ENCODE results near the gene CDH2. TPM values are rescaled to one million over a fixed set of nuclear protein-coding genes. Genes with fewer than 3 reads are reported as not detected.

Gene CDH2
- total and polyA plus RNA-seq, 2 experiments from 2014 or later, result 103 to 165 TPM

DNA sequence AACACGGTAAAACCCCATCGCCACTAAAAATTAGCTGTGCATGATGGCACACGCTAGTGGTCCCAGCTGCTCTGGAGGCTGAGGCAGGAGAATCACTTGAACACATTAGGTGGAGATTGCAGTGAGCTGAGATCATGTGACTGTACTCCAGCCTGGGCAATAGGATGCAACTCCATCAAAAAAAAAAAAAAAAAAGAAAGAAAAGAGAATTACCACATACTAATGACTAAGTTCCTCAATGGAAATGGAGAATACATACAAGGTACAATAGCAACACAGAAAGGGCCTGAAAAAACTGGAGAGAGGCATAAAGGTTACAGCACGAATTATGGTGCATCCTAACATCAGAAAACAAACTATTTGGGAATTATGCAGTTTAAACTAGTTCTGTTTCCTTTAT lies 81.3 kb downstream of the CDH2 start:
- H3K27me3 ChIP-seq (replicated peaks; ENCODE audit: insufficient read depth), result no peaks in the 10 kb centered on the region
- TF ChIP-seq EZH2phosphoT487 (IDR thresholded peaks at IDR 0.05; ENCODE audit: insufficient read depth, low read depth) (no peak), EZH2 (IDR thresholded peaks at IDR 0.05; ENCODE audit: insufficient read depth, poor library complexity, severe bottlenecking) (no peak)
- peaks cover 79% of the 10 kb centered on the region for H3K79me2 ChIP-seq (ENCODE audit: insufficient read depth)
- H4K20me1 ChIP-seq (ENCODE audit: insufficient read depth), result no peaks in the 10 kb centered on the region
- 0 out of 2 replicates have a peak, but pooled peaks cover 15% of the 10 kb centered on the region for H3F3A ChIP-seq (ENCODE audit: insufficient read depth)
- in situ Hi-C loops (cut with MboI), result no loop called here
- no peaks in the 10 kb centered on the region for H3K9me3 ChIP-seq (ENCODE audit: low read depth)
- no peak overlapping the region for H2AFZ ChIP-seq
- peak overlapping the region; percentile 38 for H3K27ac ChIP-seq
- no peak overlapping the region for H3K4me2 ChIP-seq (ENCODE audit: unreplicated experiment)
- H3K9ac ChIP-seq, result no peak overlapping the region
- peaks cover 21% of the 10 kb centered on the region for H3K4me1 ChIP-seq (ENCODE audit: insufficient read depth)
- H3K36me3 ChIP-seq (ENCODE audit: low read depth), result no peaks in the 10 kb centered on the region
- 79 to 84% methylated on average over 4 of the region's 4 CpGs for WGBS, 2 experiments (ENCODE audit: low coverage in 1 of 2, low lambda C conversion rate in 2 of 2, missing lambda C conversion rate in 2 of 2)
- H3K9me2 ChIP-seq (ENCODE audit: insufficient read depth), result no peaks in the 10 kb centered on the region
- no peak overlapping the region for H3K4me3 ChIP-seq
- DNase-seq, result peak; percentile 50

DNA sequence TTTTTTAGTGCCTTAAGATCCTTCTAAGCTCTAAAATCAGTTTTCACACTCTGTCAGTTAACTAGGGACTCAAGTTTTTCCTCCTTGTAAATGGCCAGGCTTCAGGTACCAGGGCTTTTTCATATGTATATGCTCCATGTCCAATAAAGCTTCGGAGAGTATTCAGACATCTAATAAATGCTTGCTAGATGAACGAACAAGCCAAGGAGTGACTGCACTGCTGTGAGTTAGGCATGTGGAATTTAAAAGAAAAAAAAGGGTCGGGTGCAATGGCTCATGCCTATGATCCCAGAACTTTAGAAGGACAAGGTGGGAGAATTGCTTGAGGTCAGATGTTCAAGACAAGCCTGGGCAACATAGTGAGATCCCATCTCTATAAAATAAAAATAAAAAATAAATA lies 81.9 kb downstream of the CDH2 start:
- H4K20me1 ChIP-seq (ENCODE audit: insufficient read depth), result no peaks in the 10 kb centered on the region
- in situ Hi-C loops (cut with MboI), result no loop called here
- no peaks in the 10 kb centered on the region for H3K9me3 ChIP-seq (ENCODE audit: low read depth)
- H3K4me2 ChIP-seq (ENCODE audit: unreplicated experiment), result no peak overlapping the region
- no peak for TF ChIP-seq EZH2phosphoT487 (IDR thresholded peaks at IDR 0.05; ENCODE audit: insufficient read depth, low read depth)
- no peak for TF ChIP-seq EZH2 (IDR thresholded peaks at IDR 0.05; ENCODE audit: insufficient read depth, poor library complexity, severe bottlenecking)
- DNase-seq, result peak; percentile 65
- H3K36me3 ChIP-seq (ENCODE audit: low read depth), result no peaks in the 10 kb centered on the region
- WGBS, 2 experiments (ENCODE audit: low coverage in 1 of 2, low lambda C conversion rate in 2 of 2, missing lambda C conversion rate in 2 of 2), result 52 to 67% methylated on average over 3 of the region's 3 CpGs
- H2AFZ ChIP-seq, result no peak overlapping the region
- no peak overlapping the region for H3K9ac ChIP-seq
- peaks cover 21% of the 10 kb centered on the region for H3K4me1 ChIP-seq (ENCODE audit: insufficient read depth)
- H3K9me2 ChIP-seq (ENCODE audit: insufficient read depth), result no peaks in the 10 kb centered on the region
- H3F3A ChIP-seq (ENCODE audit: insufficient read depth), result 0 out of 2 replicates have a peak, but pooled peaks cover 15% of the 10 kb centered on the region
- peaks cover 79% of the 10 kb centered on the region for H3K79me2 ChIP-seq (ENCODE audit: insufficient read depth)
- H3K27me3 ChIP-seq (replicated peaks; ENCODE audit: insufficient read depth), result no peaks in the 10 kb centered on the region
- H3K27ac ChIP-seq, result peak overlapping the region; percentile 38; the same call in 1 of the 2 replicates
- no peak overlapping the region for H3K4me3 ChIP-seq

- H3K4me3 ChIP-seq, result no peak overlapping the region
- H3K36me3 ChIP-seq (ENCODE audit: low read depth), result no peaks in the 10 kb centered on the region
- peaks cover 84% of the 10 kb centered on the region for H3K79me2 ChIP-seq (ENCODE audit: insufficient read depth)
- H3K27me3 ChIP-seq (replicated peaks; ENCODE audit: insufficient read depth), result no peaks in the 10 kb centered on the region
- no peaks in the 10 kb centered on the region for H4K20me1 ChIP-seq (ENCODE audit: insufficient read depth)
- no peaks in the 10 kb centered on the region for H3K9me3 ChIP-seq (ENCODE audit: low read depth)
- TF ChIP-seq EZH2phosphoT487 (IDR thresholded peaks at IDR 0.05; ENCODE audit: insufficient read depth, low read depth) (no peak), EZH2 (IDR thresholded peaks at IDR 0.05; ENCODE audit: insufficient read depth, poor library complexity, severe bottlenecking) (no peak)
- H3K9me2 ChIP-seq (ENCODE audit: insufficient read depth), result no peaks in the 10 kb centered on the region
- peaks cover 34% of the 10 kb centered on the region for H3K4me1 ChIP-seq (ENCODE audit: insufficient read depth)
- 67 to 69% methylated on average over 2 of the region's 2 CpGs for WGBS, 2 experiments (ENCODE audit: low coverage in 1 of 2, low lambda C conversion rate in 2 of 2, missing lambda C conversion rate in 2 of 2)
- peaks cover 27% of the 10 kb centered on the region for H3F3A ChIP-seq (ENCODE audit: insufficient read depth)
- no peak overlapping the region for H3K9ac ChIP-seq
- no peak overlapping the region for H2AFZ ChIP-seq
- in situ Hi-C loops (cut with MboI), result no loop called here
- no peak overlapping the region for H3K4me2 ChIP-seq (ENCODE audit: unreplicated experiment)
- DNase-seq, result no peak
- H3K27ac ChIP-seq, result no peak overlapping the region
These were observed 85.7 kb downstream of the CDH2 start for GRCh38 chr18:28091197-28091596.

- in situ Hi-C loops (cut with MboI), result no loop called here
- Histone ChIP-seq H3K9me3 (ENCODE audit: low read depth) (no peaks in the 10 kb centered on the region), H3K4me1 (ENCODE audit: insufficient read depth) (peaks cover 27% of the 10 kb centered on the region), H3K4me2 (ENCODE audit: unreplicated experiment) (no peak overlapping the region), H3K4me3 (no peak overlapping the region), H3K27me3 (replicated peaks; ENCODE audit: insufficient read depth) (no peaks in the 10 kb centered on the region), H3K27ac (no peak overlapping the region), H3K9me2 (ENCODE audit: insufficient read depth) (no peaks in the 10 kb centered on the region), H2AFZ (no peak overlapping the region), H3F3A (ENCODE audit: insufficient read depth) (peaks cover 24% of the 10 kb centered on the region), H3K36me3 (ENCODE audit: low read depth) (no peaks in the 10 kb centered on the region), H4K20me1 (ENCODE audit: insufficient read depth) (no peaks in the 10 kb centered on the region), H3K9ac (no peak overlapping the region), H3K79me2 (ENCODE audit: insufficient read depth) (peaks cover 97% of the 10 kb centered on the region)
- TF ChIP-seq EZH2 (IDR thresholded peaks at IDR 0.05; ENCODE audit: insufficient read depth, poor library complexity, severe bottlenecking) (no peak), EZH2phosphoT487 (IDR thresholded peaks at IDR 0.05; ENCODE audit: insufficient read depth, low read depth) (no peak)
- no peak for DNase-seq
- WGBS, 2 experiments (ENCODE audit: low coverage in 1 of 2, low lambda C conversion rate in 2 of 2, missing lambda C conversion rate in 2 of 2), result 92% methylated on average over 3 of the region's 3 CpGs
These were observed 88.5 kb downstream of the CDH2 start for GRCh38 chr18:28088477-28088876.
